HepG2 (cell line): ENCODE data around the gene SLC22A5. TPM values are rescaled to one million over a fixed set of nuclear protein-coding genes. Genes with fewer than 3 reads are reported as not detected.

ENCODE experiments used
- ATAC-seq: fragments of 200-7000 bp; cut with Tn5 transposase; 3 replicates; pipeline ENCODE4 v1.9.1; 2020; ENCODE audit warnings: mild to moderate bottlenecking, moderate library complexity
- BruUV-seq: library from RNA; stranded (reverse); fragments of 400-500 nt; replicated peaks from 2 replicates; lab custom pipeline; 2021; lab: Mats Ljungman, UMichigan
- CTCF ChIA-PET: fragments of 300-600 bp; formaldehyde crosslinking; extraction: SDS; loops from one replicate; lab custom pipeline; 2021; ENCODE audit warnings: low total read pairs, inconsistent platforms, low intra/inter-chr PET ratio; lab: Yijun Ruan, JAX
- POLR2A ChIA-PET: fragments of 350-600 bp; sonication (Branson Sonifier 250); formaldehyde crosslinking; loops from one replicate; lab custom pipeline; 2020; ENCODE audit warnings: antibody characterized with exemption, inconsistent platforms; lab: Yijun Ruan, JAX
- DNase-seq: peaks from one replicate; pipeline ENCODE4 v3.0.0-alpha.2; 2015; ENCODE audit warnings: low spot score
- FAIRE-seq: peaks from 3 replicates; lab custom pipeline; 2011; peaks lifted over from hg19 to GRCh38; lab: Jason Lieb, UNC
- H2AFZ ChIP-seq: one replicate; pipeline ENCODE4 v1.6.1; 2011; ENCODE audit warnings: low read length, inconsistent platforms
- H3K27ac ChIP-seq: fragments of 300-600 bp; 3 replicates; pipeline ENCODE4 v1.8.0; 2011; ENCODE audit warnings: mixed run types, mild to moderate bottlenecking, mixed read lengths, low read length, inconsistent platforms; ENCODE audit not compliant: insufficient read depth; ENCODE audit errors: extremely low read length
- H3K27me3 ChIP-seq, 2 experiments: fragments of 200-600 bp in 1 of 2; 2 replicates in 1 of 2; 3 replicates in 1 of 2; pipeline versions ENCODE4 v1.6.0 to v1.8.0; 2011; ENCODE audit warnings: low read length in 2 of 2, mild to moderate bottlenecking in 2 of 2, moderate library complexity in 2 of 2, inconsistent platforms in 1 of 2; ENCODE audit not compliant: insufficient read depth in 2 of 2, control insufficient read depth in 1 of 2
- H3K36me3 ChIP-seq, 2 experiments: fragments of 200-600 bp in 1 of 2; replicated peaks in 1 of 2; 2 replicates in 1 of 2; 3 replicates in 1 of 2; pipeline versions ENCODE4 v1.5.1 to v1.8.0; 2011; ENCODE audit warnings: low read length in 2 of 2, inconsistent platforms in 1 of 2; ENCODE audit not compliant: insufficient read depth in 2 of 2, control insufficient read depth in 1 of 2
- H3K4me1 ChIP-seq: 2 replicates; pipeline ENCODE4 v1.5.1; 2012; ENCODE audit warnings: low read length, inconsistent platforms; ENCODE audit not compliant: insufficient read depth
- H3K4me2 ChIP-seq: 2 replicates; pipeline ENCODE4 v1.6.0; 2011; ENCODE audit warnings: low read depth, low read length, inconsistent platforms
- H3K4me3 ChIP-seq, 3 experiments: fragments of 200-600 bp in 1 of 3; sonication (generic), shearing (Covaris generic) in 1 of 3; replicated peaks in 1 of 3; 2 replicates each; pipeline ENCODE4 v1.5.1; 2011 to 2016; ENCODE audit warnings: low read length in 3 of 3, inconsistent platforms in 2 of 3, low read depth in 2 of 3, mild to moderate bottlenecking in 2 of 3, control low read depth in 1 of 3, mixed read lengths in 1 of 3; ENCODE audit not compliant: insufficient read depth in 1 of 3
- H3K79me2 ChIP-seq: one replicate; pipeline ENCODE4 v1.6.1; 2011; ENCODE audit warnings: low read length, inconsistent platforms; ENCODE audit not compliant: insufficient read depth
- H3K9ac ChIP-seq: 2 replicates; pipeline ENCODE4 v1.6.0; 2011; ENCODE audit warnings: mild to moderate bottlenecking, low read depth, low read length, inconsistent platforms; ENCODE audit not compliant: insufficient read depth
- H3K9me3 ChIP-seq: 2 replicates; pipeline ENCODE4 v1.5.1; 2012; ENCODE audit warnings: mild to moderate bottlenecking, low read length
- H4K20me1 ChIP-seq: 2 replicates; pipeline ENCODE4 v1.6.0; 2011; ENCODE audit warnings: inconsistent platforms, mild to moderate bottlenecking, low read length, moderate library complexity; ENCODE audit not compliant: insufficient read depth
- GTF3A ChIP-seq: sonication (generic); formaldehyde crosslinking; conservative IDR thresholded peaks from 2 replicates; pipeline ENCODE4 v1.4.0; 2020; ENCODE audit warnings: mild to moderate bottlenecking, missing genetic modification reagents
- IRF2 ChIP-seq: IDR thresholded peaks from 2 replicates; pipeline ENCODE4 v1.6.1; 2018; ENCODE audit warnings: missing genetic modification reagents, missing compliant biosample characterization
- KLF16 ChIP-seq, 2 experiments: sonication (generic) in 1 of 2; formaldehyde crosslinking in 1 of 2; IDR thresholded peaks; 2 replicates each; pipeline versions ENCODE4 v1.6.1 to v1.8.0; 2016 to 2023; ENCODE audit warnings: missing genetic modification reagents in 2 of 2, missing compliant biosample characterization in 1 of 2
- MLLT10 ChIP-seq: sonication (generic); formaldehyde crosslinking; IDR thresholded peaks from 2 replicates; pipeline ENCODE4 v1.4.0; 2020; ENCODE audit warnings: missing genetic modification reagents
- MXD4 ChIP-seq: IDR thresholded peaks from 2 replicates; pipeline ENCODE4 v1.6.1; 2016; ENCODE audit warnings: mild to moderate bottlenecking, missing biosample characterization, missing genetic modification reagents
- SMAD1 ChIP-seq: sonication (generic); formaldehyde crosslinking; IDR thresholded peaks from 2 replicates; pipeline ENCODE4 v1.4.0; 2020; ENCODE audit warnings: missing genetic modification reagents, low read depth, mild to moderate bottlenecking, borderline replicate concordance
- SMAD3 ChIP-seq: sonication (generic); formaldehyde crosslinking; IDR thresholded peaks from 2 replicates; pipeline ENCODE4 v1.4.0; 2020; ENCODE audit warnings: missing genetic modification reagents
- SRY ChIP-seq: sonication (generic); formaldehyde crosslinking; IDR thresholded peaks from 2 replicates; pipeline ENCODE4 v1.8.0; 2022; ENCODE audit warnings: mild to moderate bottlenecking, missing genetic modification reagents
- ZFP62 ChIP-seq: sonication (generic); formaldehyde crosslinking; IDR thresholded peaks from 2 replicates; pipeline ENCODE4 v1.4.0; 2020; ENCODE audit warnings: missing genetic modification reagents
- ZNF614 ChIP-seq: IDR thresholded peaks from 2 replicates; pipeline ENCODE4 v1.6.1; 2018; ENCODE audit warnings: missing biosample characterization, missing genetic modification reagents, inconsistent platforms, borderline replicate concordance
- ZNF83 ChIP-seq: sonication (generic); formaldehyde crosslinking; IDR thresholded peaks from 2 replicates; pipeline ENCODE4 v1.4.0; 2020; ENCODE audit warnings: missing genetic modification reagents, mild to moderate bottlenecking, borderline replicate concordance
- WGBS: methylation state at CpG from one replicate; pipeline ENCODE4 v1.1.6; 2017; ENCODE audit warnings: low lambda C conversion rate; 5-methylcytosine and 5-hydroxymethylcytosine counted together
- in situ Hi-C: cut with HindIII; loops from 2 replicates; pipeline ENCODE4 v1.10.0; 2017; ENCODE audit warnings: low pct_unique_long_range_greater_than_20kb; ENCODE audit not compliant: extremely low pct_ligation_motif_present
- intact Hi-C: fragments of 100-400 bp; cut with micrococcal nuclease; formaldehyde crosslinking; loops from one replicate; pipeline ENCODE4 v1.10.0; 2022; ENCODE audit not compliant: unreplicated experiment
- polyA plus RNA-seq, 8 experiments: library from polyadenylated mRNA; depleted of rRNA in 3 of 8; stranded (reverse) in 7 of 8; unstranded in 1 of 8; fragments of >200 nt; fragmentation: Illumina TruSeq in 4 of 8; extraction: Trizol in 4 of 8; gene quantifications; 2 replicates each; pipeline versions ENCODE4 v1.2.1 to v1.2.3, GENCODE V29; 2011 to 2016; ENCODE audit warnings: low read depth in 4 of 8, missing spikeins in 1 of 8, mixed read lengths in 1 of 8; ENCODE audit not compliant: insufficient read depth in 1 of 8
- total RNA-seq, 5 experiments: library from RNA; depleted of rRNA; stranded (reverse); fragments of >200 nt; fragmentation: Illumina TruSeq; extraction: Trizol; gene quantifications; 2 replicates each; pipeline ENCODE4 v1.2.3, GENCODE V29; 2016; ENCODE audit warnings: low read depth in 1 of 5
- TF ChIP-seq, protein P1 (sequence below): sonication (generic); formaldehyde crosslinking; IDR thresholded peaks from 2 replicates; pipeline ENCODE4 v1.4.0; 2020; ENCODE audit warnings: missing genetic modification reagents, mild to moderate bottlenecking, borderline replicate concordance

Gene SLC22A5
- total and polyA plus RNA-seq, 2 of the 13 experiments (the other 11 are each of a cell fraction or from before 2014, with no cell fraction given): 7.1 to 15.1 TPM

DNA sequence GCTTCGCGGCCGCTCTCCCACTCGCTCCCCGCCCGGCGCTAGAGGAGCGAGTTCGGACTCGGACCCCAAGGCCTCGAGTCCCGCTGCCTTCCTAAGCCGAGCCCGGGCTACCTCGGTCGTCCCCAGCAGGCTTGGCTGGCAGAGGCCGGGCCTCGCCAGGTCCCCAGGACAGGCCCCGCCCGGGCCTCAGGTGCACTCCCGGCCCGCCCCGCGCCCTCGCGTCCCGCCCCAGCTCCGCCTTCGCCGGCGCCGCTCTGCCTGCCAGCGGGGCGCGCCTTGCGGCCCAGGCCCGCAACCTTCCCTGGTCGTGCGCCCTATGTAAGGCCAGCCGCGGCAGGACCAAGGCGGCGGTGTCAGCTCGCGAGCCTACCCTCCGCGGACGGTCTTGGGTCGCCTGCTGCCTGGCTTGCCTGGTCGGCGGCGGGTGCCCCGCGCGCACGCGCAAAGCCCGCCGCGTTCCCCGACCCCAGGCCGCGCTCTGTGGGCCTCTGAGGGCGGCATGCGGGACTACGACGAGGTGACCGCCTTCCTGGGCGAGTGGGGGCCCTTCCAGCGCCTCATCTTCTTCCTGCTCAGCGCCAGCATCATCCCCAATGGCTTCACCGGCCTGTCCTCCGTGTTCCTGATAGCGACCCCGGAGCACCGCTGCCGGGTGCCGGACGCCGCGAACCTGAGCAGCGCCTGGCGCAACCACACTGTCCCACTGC lies at the start of gene SLC22A5 (continued):
- TF ChIP-seq, protein P1, sequence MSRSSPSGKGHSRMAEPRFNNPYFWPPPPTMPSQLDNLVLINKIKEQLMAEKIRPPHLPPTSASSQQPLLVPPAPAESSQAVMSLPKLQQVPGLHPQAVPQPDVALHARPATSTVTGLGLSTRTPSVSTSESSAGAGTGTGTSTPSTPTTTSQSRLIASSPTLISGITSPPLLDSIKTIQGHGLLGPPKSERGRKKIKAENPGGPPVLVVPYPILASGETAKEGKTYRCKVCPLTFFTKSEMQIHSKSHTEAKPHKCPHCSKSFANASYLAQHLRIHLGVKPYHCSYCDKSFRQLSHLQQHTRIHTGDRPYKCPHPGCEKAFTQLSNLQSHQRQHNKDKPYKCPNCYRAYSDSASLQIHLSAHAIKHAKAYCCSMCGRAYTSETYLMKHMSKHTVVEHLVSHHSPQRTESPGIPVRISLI (CRISPR knock-in tag): no peak; the same call in 1 of the 2 replicates

DNA sequence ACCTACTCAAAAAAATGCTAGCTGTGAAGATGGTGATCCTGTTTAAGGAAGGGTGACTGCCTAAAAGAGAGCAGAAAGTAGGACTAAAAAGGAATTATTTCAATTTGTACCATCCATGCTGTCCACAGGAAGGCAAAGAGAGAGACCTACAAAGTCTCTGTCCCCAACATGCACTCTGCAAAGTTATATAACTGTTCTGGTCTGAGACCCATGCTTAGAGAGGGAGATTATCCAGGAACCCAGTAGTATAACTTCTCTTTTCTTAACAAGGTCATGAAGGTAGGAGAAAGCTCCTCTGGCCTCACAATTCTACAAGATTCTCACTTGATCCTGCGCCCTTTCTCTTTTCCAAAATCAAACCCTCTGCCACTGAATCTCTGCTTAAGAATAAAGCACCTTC lies 49.5 kb upstream of the SLC22A5 start:
- intact Hi-C loops: no loop called here
- FAIRE-seq: no peak

More for the DNA sequence above, 49.5 kb upstream of the SLC22A5 start:
- Histone ChIP-seq H3K4me3 (no peak overlapping the region), H3K9ac (no peak overlapping the region), H3K4me2 (no peak overlapping the region), H3K27ac (no peak overlapping the region), H2AFZ (no peak overlapping the region), H4K20me1 (no peaks in the 10 kb centered on the region), H3K79me2 (no peaks in the 10 kb centered on the region), H3K4me1 (peaks cover 25% of the 10 kb centered on the region), H3K27me3 (no peaks in the 10 kb centered on the region), H3K9me3 (no peaks in the 10 kb centered on the region), H3K36me3 (no peaks in the 10 kb centered on the region)
- no peak for ATAC-seq
- no peak for DNase-seq
- BruUV-seq: no TSS peak
- WGBS: 84% methylated on average over 1 of the region's 1 CpG
- no peak for TF ChIP-seq GTF3A (CRISPR knock-in tag)
- no peak for TF ChIP-seq ZNF614 (CRISPR knock-in tag)
- no peak for TF ChIP-seq ZNF83 (CRISPR knock-in tag)
- no peak for TF ChIP-seq IRF2 (CRISPR knock-in tag)
- TF ChIP-seq SRY (CRISPR knock-in tag): no peak
- TF ChIP-seq SMAD1 (CRISPR knock-in tag): no peak
- no peak for TF ChIP-seq MXD4 (CRISPR knock-in tag)
- TF ChIP-seq SMAD3 (CRISPR knock-in tag): no peak
- TF ChIP-seq ZFP62 (CRISPR knock-in tag): no peak
- no peak for TF ChIP-seq KLF16 (CRISPR knock-in tag; IDR thresholded peaks at IDR 0.05)
- no peak for TF ChIP-seq MLLT10
- ChIA-PET POLR2A (interaction anchor here (1.4 to 1.6 kb wide), 2 partner anchors 26 to 49 kb away, joined by 3 to 5 read pairs; partner anchors contain the start of genes SLC22A4 and SLC22A5), CTCF (no interaction called here)
- in situ Hi-C loops: no loop called here
